GM23338 (cell line): Measurements from ENCODE around the gene YBX2.

Experiments used
- CTCF ChIP-seq, 2 experiments: fragments of 200-600 bp in 1 of 2; sonication (generic) in 1 of 2; conservative IDR thresholded peaks; 2 replicates each; pipeline versions ENCODE4 v1.5.1 to v1.6.1; 2016 to 2017; ENCODE audit warnings: antibody characterized with exemption in 2 of 2, low read depth in 2 of 2, mild to moderate bottlenecking in 2 of 2, moderate library complexity in 1 of 2
- POLR2AphosphoS5 ChIP-seq: IDR thresholded peaks from 2 replicates; pipeline ENCODE4 v1.6.1; 2016; ENCODE audit warnings: antibody characterized with exemption, low read depth

- no peak for TF ChIP-seq CTCF (conservative IDR thresholded peaks at IDR 0.05; ENCODE audit: low read depth in 2 of 2)
- TF ChIP-seq POLR2AphosphoS5 = no peak
Observed at GRCh38 chr17:7313890-7314718, 19.7 kb upstream of the YBX2 start.
